HS-27A (cell line): ENCODE results near the gene CACNA1G.

ENCODE experiments used
- DNase-seq: peaks from one replicate; pipeline ENCODE4 v3.0.0-alpha.2; 2012; ENCODE audit warnings: low read depth, missing footprints

CACNA1G gene

DNA sequence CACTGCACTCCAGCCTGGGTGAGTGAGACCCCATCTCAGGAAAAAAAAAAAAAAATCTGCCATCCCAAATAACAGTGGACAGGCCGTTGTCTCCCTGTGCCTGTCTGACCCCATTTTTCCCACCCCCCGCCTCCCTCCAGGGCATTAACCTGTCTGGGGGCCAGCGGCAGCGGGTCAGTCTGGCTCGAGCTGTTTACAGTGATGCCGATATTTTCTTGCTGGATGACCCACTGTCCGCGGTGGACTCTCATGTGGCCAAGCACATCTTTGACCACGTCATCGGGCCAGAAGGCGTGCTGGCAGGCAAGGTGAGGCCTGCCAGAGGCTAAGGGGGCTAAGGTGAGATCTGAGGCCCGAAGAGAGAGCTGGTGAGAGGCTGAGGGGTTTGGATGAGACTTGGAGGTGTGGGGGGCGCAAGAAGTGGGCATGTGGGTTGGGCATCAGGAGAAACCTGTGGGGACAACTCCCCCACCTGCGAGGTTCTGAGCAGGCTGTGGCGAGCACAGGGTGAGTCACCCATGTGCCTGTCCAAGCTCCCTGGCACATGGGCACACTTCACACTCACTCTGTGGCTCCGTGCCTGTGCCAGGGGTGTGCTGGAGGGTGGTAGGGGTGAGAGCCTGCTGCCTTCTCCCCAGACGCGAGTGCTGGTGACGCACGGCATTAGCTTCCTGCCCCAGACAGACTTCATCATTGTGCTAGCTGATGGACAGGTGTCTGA, 112.5 kb downstream of the CACNA1G start:
- no peak for DNase-seq

DNA sequence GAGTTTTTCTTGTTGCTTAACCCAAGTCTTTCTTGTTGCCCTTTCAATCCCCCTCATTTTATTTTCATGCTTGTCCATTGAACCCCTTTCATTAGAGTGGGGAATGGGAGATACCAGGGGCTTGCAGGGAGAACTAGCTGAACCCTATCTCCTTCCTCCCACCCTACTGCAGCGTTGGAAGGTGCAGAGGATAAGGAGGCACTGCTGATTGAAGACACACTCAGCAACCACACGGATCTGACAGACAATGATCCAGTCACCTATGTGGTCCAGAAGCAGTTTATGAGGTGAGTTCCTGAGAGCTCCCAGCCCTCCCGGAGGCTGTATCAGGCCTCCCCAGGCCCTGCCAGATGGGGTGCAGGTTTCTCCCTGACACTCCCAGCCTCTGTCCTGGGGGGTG, 114.7 kb downstream of the CACNA1G start:
- DNase-seq: no peak

DNA sequence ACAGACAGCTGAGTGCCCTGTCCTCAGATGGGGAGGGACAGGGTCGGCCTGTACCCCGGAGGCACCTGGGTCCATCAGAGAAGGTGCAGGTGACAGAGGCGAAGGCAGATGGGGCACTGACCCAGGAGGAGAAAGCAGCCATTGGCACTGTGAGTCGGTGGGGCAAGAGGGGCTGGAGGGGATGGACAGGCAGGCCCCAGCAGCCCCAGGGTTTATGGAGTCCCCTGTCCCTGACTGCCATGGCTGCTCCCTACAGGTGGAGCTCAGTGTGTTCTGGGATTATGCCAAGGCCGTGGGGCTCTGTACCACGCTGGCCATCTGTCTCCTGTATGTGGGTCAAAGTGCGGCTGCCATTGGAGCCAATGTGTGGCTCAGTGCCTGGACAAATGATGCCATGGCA, 115.1 kb downstream of the CACNA1G start:
- no peak for DNase-seq

DNA sequence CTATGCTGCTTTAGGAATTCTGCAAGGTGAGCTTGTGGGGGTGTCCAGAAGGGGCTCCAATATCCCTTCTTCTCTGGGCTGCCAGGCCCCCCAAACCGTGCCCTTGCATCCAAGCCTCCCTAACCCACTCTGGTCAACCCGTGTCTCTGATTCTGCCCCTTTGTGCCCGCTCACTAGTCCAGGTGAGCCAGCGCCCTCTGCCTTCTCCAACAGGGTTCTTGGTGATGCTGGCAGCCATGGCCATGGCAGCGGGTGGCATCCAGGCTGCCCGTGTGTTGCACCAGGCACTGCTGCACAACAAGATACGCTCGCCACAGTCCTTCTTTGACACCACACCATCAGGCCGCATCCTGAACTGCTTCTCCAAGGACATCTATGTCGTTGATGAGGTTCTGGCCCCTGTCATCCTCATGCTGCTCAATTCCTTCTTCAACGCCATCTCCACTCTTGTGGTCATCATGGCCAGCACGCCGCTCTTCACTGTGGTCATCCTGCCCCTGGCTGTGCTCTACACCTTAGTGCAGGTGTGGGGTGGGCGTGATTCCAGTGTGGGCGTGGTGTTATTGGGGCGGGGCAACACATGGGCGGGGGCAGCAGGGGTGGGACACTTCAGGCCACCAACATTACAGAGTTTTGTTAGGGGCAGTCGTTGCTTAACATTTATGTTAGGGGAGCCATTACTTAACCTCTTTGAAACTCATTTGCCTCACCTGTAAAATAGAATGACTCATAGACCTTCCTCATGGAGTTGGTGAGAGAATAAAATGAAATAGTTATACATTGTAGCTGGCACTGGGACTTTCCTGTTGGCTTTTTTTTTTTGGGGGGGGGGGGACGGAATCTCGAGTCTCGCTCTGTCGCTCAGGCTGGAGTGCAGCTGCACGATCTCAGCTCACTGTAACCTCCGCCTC, 115.8 kb downstream of the CACNA1G start:
- DNase-seq: no peak
